ENCODE measurements around the gene NPIPB12.
"Not testable (repeated sequence)": the region's sequence is repeated elsewhere in the genome, so short reads cannot be mapped to it uniquely, and the experiment has no call there.

The NPIPB12 gene

GRCh38 chr16:29506308-29506707 is at the start of gene NPIPB12:
Gene NPIPB12, minus strand, starts transcription at chr16:29506408.
- not testable (repeated sequence) for DNase-seq (ENCODE audit: low spot score)

- DNase-seq (ENCODE audit: low spot score) = not testable (repeated sequence)
These were observed 15.3 kb upstream of the NPIPB12 start for GRCh38 chr16:29521520-29521919.

GRCh38 chr16:29482276-29482675 is 23.9 kb downstream of the NPIPB12 start:
- not testable (repeated sequence) for DNase-seq (ENCODE audit: low spot score)

- DNase-seq (ENCODE audit: low spot score) = not testable (repeated sequence)
These were observed 34.1 kb downstream of the NPIPB12 start for GRCh38 chr16:29472065-29472464.

GRCh38 chr16:29469660-29470059 is 36.5 kb downstream of the NPIPB12 start:
- DNase-seq (ENCODE audit: low spot score) = not testable (repeated sequence)

- DNase-seq (ENCODE audit: low spot score) = not testable (repeated sequence)
These were observed 38.4 kb downstream of the NPIPB12 start for GRCh38 chr16:29467654-29468366.

- DNase-seq (ENCODE audit: low spot score) = not testable (repeated sequence)
These were observed 39.3 kb downstream of the NPIPB12 start for GRCh38 chr16:29466904-29467303.

- DNase-seq (ENCODE audit: low spot score) = not testable (repeated sequence)
These were observed 40.0 kb downstream of the NPIPB12 start for GRCh38 chr16:29465985-29466824.

GRCh38 chr16:29460647-29461030 is 45.6 kb downstream of the NPIPB12 start:
- DNase-seq (ENCODE audit: low spot score) = not testable (repeated sequence)

- not testable (repeated sequence) for DNase-seq (ENCODE audit: low spot score)
These were observed 46.2 kb downstream of the NPIPB12 start, which contains the start of gene SULT1A4 for GRCh38 chr16:29459706-29460646. Gene SULT1A4, plus strand, starts transcription at chr16:29459913. Its CDS starts 1,473 bp downstream, at chr16:29461386.

GRCh38 chr16:29457660-29458059 is 48.5 kb downstream of the NPIPB12 start:
- not testable (repeated sequence) for DNase-seq (ENCODE audit: low spot score)

- not testable (repeated sequence) for DNase-seq (ENCODE audit: low spot score)
These were observed 51.4 kb downstream of the NPIPB12 start for GRCh38 chr16:29454828-29455227.

- not testable (repeated sequence) for DNase-seq (ENCODE audit: low spot score)
These were observed 51.9 kb downstream of the NPIPB12 start, which contains the start of the genes BOLA2 and SLX1B for GRCh38 chr16:29454269-29454668. Gene BOLA2, minus strand, starts transcription at chr16:29454351. Its CDS starts 98 bp downstream, at chr16:29454253. Gene SLX1B, plus strand, starts transcription at chr16:29454533.

GRCh38 chr16:29453754-29454153 is 52.5 kb downstream of the NPIPB12 start:
- not testable (repeated sequence) for DNase-seq (ENCODE audit: low spot score)

Measured in hepatic stellate cell (primary cell).